G401 (cell line): ENCODE measurements around the gene GUCA2A. TPM values are rescaled to one million over a fixed set of nuclear protein-coding genes. Genes with fewer than 3 reads are reported as not detected.

ENCODE experiments used
- DNase-seq: peaks from one replicate; pipeline ENCODE4 v3.0.0-alpha.2; 2015; ENCODE audit warnings: low spot score
- in situ Hi-C: cut with HindIII; loops from 2 replicates; pipeline ENCODE4 v1.10.0; 2016; ENCODE audit warnings: low sequenced_read_pairs, mixed read lengths
- total RNA-seq: library from RNA; depleted of rRNA; stranded (reverse); fragments of >200 nt; shearing (Covaris generic); gene quantifications from 2 replicates; pipeline ENCODE4 v1.2.3, GENCODE V29; 2014

Gene GUCA2A
- total RNA-seq, 1 experiment from 2014 or later = not detected

- in situ Hi-C loops = no loop called here
- DNase-seq = no peak
Measured at GRCh38 chr1:42179275-42179674, 14.7 kb upstream of the GUCA2A start.

- in situ Hi-C loops = no loop called here
Measured at GRCh38 chr1:42178249-42178648, 13.7 kb upstream of the GUCA2A start.

DNA sequence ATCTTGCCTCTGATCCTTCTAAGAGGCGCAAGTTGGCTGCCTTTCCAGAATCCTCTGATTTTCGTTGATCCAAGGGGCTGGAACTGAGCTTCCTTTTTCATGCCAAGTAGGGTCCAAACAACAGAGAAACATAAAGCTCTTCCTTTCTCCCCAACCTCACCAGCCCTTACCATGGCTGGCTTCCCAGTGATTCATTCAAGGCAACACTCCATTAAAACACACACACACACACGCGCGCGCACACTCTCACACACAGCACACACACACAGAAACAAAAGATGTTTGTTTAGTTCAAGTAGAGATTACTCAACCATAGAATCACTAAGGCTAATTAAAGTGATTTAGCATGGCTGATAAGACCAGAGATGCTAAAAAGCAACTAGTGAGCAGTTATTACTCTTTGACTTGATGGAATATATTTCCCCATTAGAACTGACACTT is 13.0 kb upstream of the GUCA2A start:
- peak; percentile 22 for DNase-seq
- in situ Hi-C loops = no loop called here

More at GRCh38 chr1:42178249-42178648, 13.7 kb upstream of the GUCA2A start:
- no peak for DNase-seq

DNA sequence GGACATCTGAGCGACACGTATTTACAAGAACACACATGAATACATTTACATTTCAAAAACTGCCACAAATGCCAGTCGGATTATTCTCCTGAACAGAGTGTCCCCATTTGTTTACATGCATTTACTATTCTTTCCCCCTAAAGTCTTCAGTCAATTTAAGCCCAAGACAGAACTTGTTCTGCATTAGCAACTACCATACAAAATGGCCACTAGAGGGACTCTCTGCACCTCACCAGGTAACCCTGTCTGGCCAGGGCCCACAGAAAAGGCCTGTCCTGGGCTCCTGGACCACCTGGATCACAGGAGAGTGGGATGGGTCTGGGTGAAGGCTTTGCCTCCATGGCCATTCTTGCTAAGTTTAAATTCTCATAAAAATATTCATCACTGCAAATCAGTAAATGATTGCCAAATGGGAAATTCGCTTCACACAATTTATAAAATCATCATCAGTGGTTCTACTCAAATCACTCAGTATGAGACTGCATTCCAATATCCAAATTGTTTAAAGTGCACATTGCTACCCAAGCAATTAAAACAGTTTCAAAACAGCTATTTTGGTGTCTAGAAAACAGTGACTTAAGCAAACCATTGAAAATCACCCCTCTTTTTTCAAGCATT is 12.5 kb upstream of the GUCA2A start:
- in situ Hi-C loops = no loop called here

GRCh38 chr1:42175314-42176054 is 10.9 kb upstream of the GUCA2A start:
- in situ Hi-C loops = no loop called here

More for the DNA sequence above, 12.5 kb upstream of the GUCA2A start:
- peak; percentile 74 for DNase-seq

GRCh38 chr1:42173961-42174735 is 9.6 kb upstream of the GUCA2A start:
- peak; percentile 32 for DNase-seq
- in situ Hi-C loops = no loop called here

More at GRCh38 chr1:42175314-42176054, 10.9 kb upstream of the GUCA2A start:
- no peak for DNase-seq

- in situ Hi-C loops = no loop called here
- DNase-seq = peak; percentile 74
Measured at GRCh38 chr1:42173155-42173933, 8.8 kb upstream of the GUCA2A start.

- in situ Hi-C loops = no loop called here
- peak; percentile 17 for DNase-seq
Measured at GRCh38 chr1:42172381-42173133, 8.0 kb upstream of the GUCA2A start.

DNA sequence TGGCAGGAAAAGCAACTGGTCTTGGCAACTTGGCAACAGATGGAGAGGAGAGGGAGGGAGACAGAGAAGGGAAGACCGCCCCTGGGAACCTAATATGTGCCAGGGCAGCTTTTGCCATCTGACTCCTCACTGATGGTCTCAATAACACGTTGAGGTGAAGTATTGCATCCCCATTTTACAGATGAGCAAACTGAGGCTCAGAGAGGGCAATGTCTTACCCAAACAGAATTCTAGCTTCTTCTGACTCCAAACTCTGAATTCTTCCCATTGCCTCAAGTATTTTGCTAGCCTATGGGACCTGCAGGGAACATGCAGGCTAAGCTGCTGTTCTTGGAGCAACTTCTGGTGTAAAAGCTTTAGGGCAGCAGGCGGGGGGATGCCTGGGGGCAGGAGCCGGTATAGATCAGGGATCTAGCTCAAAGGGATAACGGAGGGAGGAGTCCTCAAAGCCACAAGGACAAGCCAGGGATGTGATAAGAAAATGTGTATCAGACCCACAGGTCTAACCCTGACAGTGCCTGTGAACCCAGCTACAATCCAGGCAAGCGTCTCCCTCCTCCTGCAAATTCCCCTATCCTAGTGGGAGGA is 7.2 kb upstream of the GUCA2A start:
- no peak for DNase-seq
- in situ Hi-C loops = no loop called here

DNA sequence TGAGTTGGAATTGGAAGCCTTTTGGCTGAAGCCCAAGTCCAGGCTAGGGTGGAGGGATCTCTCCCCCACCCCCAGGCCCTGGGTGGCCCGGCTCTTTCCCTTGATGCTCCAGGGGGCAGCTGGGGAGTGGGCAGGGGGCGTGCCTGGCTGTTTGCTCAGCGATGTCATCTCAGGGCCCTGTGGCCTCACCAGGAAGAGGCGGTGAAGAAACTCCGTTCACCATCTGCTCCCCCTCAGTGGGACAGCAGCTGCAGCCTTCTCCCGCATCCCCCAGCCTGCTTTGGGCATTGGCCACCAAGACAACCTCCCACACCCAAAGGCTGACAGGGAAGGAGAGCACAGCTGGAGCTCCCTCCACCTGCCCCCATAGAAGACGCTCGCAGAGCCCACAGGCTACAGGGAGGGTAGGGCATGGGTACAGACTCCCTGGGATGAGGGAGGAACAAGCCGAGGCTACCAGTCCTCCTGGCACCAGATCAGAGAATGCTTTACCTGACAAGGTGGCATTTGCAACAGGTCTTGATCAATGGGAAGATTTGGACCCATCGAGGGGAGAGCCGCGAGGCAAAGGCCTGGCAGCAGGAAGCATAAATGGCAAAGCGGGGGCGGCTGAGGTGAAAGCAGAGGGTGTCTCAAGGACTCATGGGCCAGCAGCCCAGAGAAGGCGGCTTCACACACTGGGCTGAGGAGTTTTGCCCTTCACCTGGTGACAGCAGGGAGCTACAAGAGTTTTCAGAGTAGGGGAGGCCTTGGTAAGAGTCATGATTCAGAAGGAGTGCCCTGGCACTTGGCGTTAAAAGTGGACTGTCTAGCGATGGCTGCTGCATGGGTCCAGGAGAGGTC is 6.5 kb upstream of the GUCA2A start:
- no peak for DNase-seq
- in situ Hi-C loops = no loop called here

GRCh38 chr1:42168763-42169162 is 4.2 kb upstream of the GUCA2A start:
- DNase-seq = no peak

DNA sequence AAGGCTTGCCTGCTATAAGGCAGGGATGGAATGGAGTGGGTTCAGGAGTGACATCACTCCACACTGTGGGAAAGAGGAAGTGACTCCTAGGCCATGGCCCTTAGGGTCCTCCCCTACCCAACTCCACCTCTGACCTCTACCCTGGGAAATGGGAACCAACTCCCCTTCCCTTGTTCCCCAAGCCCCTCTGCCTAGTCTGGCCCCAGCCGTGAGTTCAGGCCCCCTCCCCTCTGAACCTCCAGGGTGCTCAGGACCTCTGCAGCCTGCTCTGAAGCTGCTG is 3.8 kb upstream of the GUCA2A start:
- in situ Hi-C loops = no loop called here
- DNase-seq = no peak

More at GRCh38 chr1:42168763-42169162, 4.2 kb upstream of the GUCA2A start:
- in situ Hi-C loops = no loop called here

DNA sequence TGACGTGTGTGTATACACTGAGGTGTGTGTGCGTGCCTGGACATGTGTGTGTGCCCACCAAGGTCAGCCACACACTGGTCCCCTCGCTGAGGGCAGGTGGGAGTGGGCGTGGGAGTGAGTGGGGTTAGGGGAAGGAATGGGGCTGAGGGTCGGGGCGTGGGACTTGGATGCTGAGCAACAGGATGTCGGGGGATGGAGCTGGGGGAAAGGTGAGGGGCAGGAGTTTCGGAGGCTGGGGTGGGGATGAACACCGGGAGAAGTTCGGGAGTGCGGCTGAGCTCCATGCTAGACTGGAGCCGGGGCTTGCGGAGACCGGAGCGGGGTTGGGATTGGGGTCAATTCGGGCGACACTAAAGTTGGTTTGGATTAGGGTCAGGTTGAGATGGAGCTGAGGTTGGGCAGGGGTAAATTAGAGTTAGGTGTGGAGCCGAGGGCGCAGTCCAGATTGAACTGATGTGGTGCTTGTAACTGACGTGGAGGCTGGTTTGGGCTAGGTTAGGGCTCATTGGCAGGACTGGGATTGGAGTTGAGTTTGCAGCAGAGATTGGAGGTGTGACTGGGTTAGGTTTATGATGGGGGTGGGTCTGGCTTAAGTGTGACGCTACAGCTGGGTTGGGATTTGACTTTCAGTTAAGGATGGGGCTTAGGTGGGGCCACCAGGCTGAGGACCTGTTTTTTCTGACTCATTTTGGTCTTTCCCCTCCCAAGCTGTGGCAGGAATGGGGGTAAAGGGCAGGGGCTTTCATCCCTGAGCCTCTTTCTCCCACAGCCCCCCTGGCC is 3.3 kb upstream of the GUCA2A start:
- in situ Hi-C loops = no loop called here
- no peak for DNase-seq

- in situ Hi-C loops = no loop called here
- no peak for DNase-seq
Measured at GRCh38 chr1:42165511-42166210, 1.1 kb upstream of the GUCA2A start.

DNA sequence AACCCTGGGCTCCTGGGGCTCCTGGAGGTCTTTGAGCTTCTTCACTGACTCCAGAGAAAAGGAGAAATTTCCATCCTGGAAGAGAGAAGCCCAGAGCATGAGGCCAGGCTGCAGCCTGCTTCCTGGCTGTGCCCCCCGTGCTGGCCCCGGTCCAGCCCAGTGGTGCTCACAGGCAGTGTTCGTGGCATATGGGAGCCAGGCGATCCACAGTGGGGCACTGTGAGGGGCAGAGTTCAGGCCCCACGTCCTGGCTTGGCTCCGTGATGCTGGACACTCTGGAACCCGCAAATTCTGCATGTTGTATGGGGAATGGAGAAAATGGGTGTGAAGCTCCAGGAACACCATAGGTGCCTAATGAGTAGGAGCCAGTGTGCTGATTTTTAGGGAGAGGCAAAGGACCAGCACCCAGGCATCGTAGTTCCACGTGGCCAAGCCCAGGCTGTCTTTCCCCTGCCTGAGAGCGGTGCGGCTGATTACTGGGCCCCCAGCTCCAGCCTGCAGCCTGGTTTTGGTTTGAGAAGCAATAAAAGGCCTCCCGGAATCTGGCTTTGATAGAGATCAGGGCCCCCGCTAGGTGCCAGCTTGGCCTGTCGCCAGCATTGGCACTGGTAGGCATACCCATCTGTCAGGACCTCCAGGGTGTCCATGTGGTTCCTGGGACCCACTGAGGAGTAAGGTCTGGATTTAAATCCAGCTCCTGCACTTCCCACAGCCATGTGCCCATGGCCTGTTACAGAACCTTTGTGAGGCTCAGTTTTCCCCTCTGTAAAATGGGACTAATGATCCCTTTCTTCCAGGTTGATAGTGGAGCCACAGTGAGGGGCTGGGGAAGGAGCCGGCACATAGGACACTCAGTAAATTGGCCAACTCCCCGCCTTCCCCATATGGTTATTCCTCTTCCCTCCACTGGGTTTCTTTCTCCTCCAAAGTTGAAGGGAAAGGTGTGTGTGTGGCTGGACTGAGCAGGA is 725 bp downstream of the GUCA2A start:
- peak; percentile 22 for DNase-seq
- in situ Hi-C loops = no loop called here
